GM12878 (cell line): ENCODE results near the gene TFB1M. TPM values are rescaled to one million over a fixed set of nuclear protein-coding genes. Genes with fewer than 3 reads are reported as not detected.

Experiments used
- ATAC-seq: fragments of 200-7000 bp; cut with Tn5 transposase; 3 replicates; pipeline ENCODE4 v1.9.1; 2020; ENCODE audit warnings: mild to moderate bottlenecking, moderate library complexity
- BruUV-seq: library from RNA; stranded (reverse); fragments of 400-500 nt; replicated peaks from 2 replicates; lab custom pipeline; 2021; lab: Mats Ljungman, UMichigan
- CTCF ChIA-PET: fragments of 300-600 bp; sonication (Branson Sonifier 250); formaldehyde crosslinking; extraction: SDS; loops from one replicate; lab custom pipeline; 2021; ENCODE audit warnings: inconsistent platforms; lab: Yijun Ruan, JAX
- POLR2A ChIA-PET: fragments of 350-600 bp; formaldehyde crosslinking; extraction: SDS; loops from one replicate; lab custom pipeline; 2021; ENCODE audit warnings: inconsistent platforms; lab: Charles Lee
- RAD21 ChIA-PET: fragments of 300-600 bp; sonication (Branson Sonifier 250); formaldehyde crosslinking; loops from one replicate; lab custom pipeline; 2023; ENCODE audit warnings: antibody characterized with exemption; ENCODE audit not compliant: unreplicated experiment; lab: Charles Lee
- SMC1A ChIA-PET: fragments of 300-600 bp; sonication (Branson Sonifier 250); formaldehyde crosslinking; loops from one replicate; lab custom pipeline; 2023; ENCODE audit not compliant: unreplicated experiment, uncharacterized antibody; lab: Charles Lee
- DNase-seq: peaks from one replicate; pipeline ENCODE4 v3.0.0-alpha.2; 2011; ENCODE audit warnings: low read depth, low spot score
- FAIRE-seq: peaks from 3 replicates; lab custom pipeline; 2011; peaks lifted over from hg19 to GRCh38; lab: Jason Lieb, UNC
- H2AFZ ChIP-seq: 2 replicates; pipeline ENCODE4 v1.6.0; 2011; ENCODE audit warnings: low read depth, low read length, control low read depth; ENCODE audit not compliant: control insufficient read depth
- H3K27ac ChIP-seq: 2 replicates; pipeline ENCODE4 v1.5.1; 2011; ENCODE audit warnings: control low read depth; ENCODE audit not compliant: control insufficient read depth, insufficient read depth
- H3K27me3 ChIP-seq, 2 experiments: replicated peaks in 1 of 2; 2 replicates each; pipeline versions ENCODE4 v1.6.0 to v1.6.1; 2011; ENCODE audit warnings: low read length in 1 of 2; ENCODE audit not compliant: control insufficient read depth in 2 of 2, insufficient read depth in 2 of 2
- H3K36me3 ChIP-seq, 2 experiments: 2 replicates each; pipeline ENCODE4 v1.5.1; 2011; ENCODE audit warnings: low read length in 1 of 2; ENCODE audit not compliant: control insufficient read depth in 2 of 2, insufficient read depth in 2 of 2
- H3K4me1 ChIP-seq: 2 replicates; pipeline ENCODE4 v1.6.1; 2011; ENCODE audit warnings: mild to moderate bottlenecking, low read length, moderate library complexity, mixed read lengths; ENCODE audit not compliant: control insufficient read depth, insufficient read depth
- H3K4me2 ChIP-seq: 2 replicates; pipeline ENCODE4 v1.6.0; 2011; ENCODE audit warnings: control low read depth; ENCODE audit not compliant: control insufficient read depth, insufficient read depth
- H3K4me3 ChIP-seq: fragments of 200-600 bp; sonication (generic); 2 replicates; pipeline ENCODE4 v1.5.1; 2016
- H3K79me2 ChIP-seq: 2 replicates; pipeline ENCODE4 v1.6.0; 2011; ENCODE audit warnings: low read length; ENCODE audit not compliant: control insufficient read depth, insufficient read depth
- H3K9ac ChIP-seq: 2 replicates; pipeline ENCODE4 v1.8.0; 2011; ENCODE audit warnings: low read length, control low read depth, mixed read lengths; ENCODE audit not compliant: control insufficient read depth, insufficient read depth
- H3K9me3 ChIP-seq: replicated peaks from 3 replicates; pipeline ENCODE4 v1.5.1; 2011; ENCODE audit warnings: mild to moderate bottlenecking, low read length; ENCODE audit not compliant: control insufficient read depth, insufficient read depth
- H4K20me1 ChIP-seq: 2 replicates; pipeline ENCODE4 v1.6.0; 2011; ENCODE audit not compliant: control insufficient read depth, insufficient read depth
- ATF7 ChIP-seq: fragments of 450-650 bp; IDR thresholded peaks from 2 replicates; pipeline ENCODE4 v1.6.1; 2016; ENCODE audit warnings: low read depth, mild to moderate bottlenecking
- CBFB ChIP-seq: IDR thresholded peaks from 2 replicates; pipeline ENCODE4 v1.6.1; 2016; ENCODE audit warnings: antibody characterized with exemption, low read depth
- CREM ChIP-seq: IDR thresholded peaks from 2 replicates; pipeline ENCODE4 v1.6.1; 2014; ENCODE audit warnings: antibody characterized with exemption, low read depth
- E4F1 ChIP-seq: fragments of 450-650 bp; IDR thresholded peaks from 2 replicates; pipeline ENCODE4 v1.6.1; 2018; ENCODE audit warnings: borderline replicate concordance, mild to moderate bottlenecking; ENCODE audit not compliant: partially characterized antibody
- MTA2 ChIP-seq: fragments of 450-650 bp; IDR thresholded peaks from 2 replicates; pipeline ENCODE4 v1.6.1; 2016; ENCODE audit warnings: low read depth, mild to moderate bottlenecking, moderate library complexity
- NFYA ChIP-seq: IDR thresholded peaks from 2 replicates; pipeline ENCODE4 v1.6.1; 2011; ENCODE audit warnings: low read depth, mild to moderate bottlenecking, low read length, improper control_type of control experiment, borderline replicate concordance
- PRDM15 ChIP-seq: fragments of 450-650 bp; formaldehyde crosslinking; IDR thresholded peaks from 2 replicates; pipeline ENCODE4 v1.4.0; 2020; ENCODE audit warnings: mild to moderate bottlenecking, moderate library complexity
- SRF ChIP-seq, 2 experiments: IDR thresholded peaks; 2 replicates each; pipeline ENCODE4 v1.6.1; 2011; ENCODE audit warnings: low read depth in 2 of 2, low read length in 2 of 2, mild to moderate bottlenecking in 1 of 2, moderate library complexity in 1 of 2
- TARDBP ChIP-seq: IDR thresholded peaks from 2 replicates; pipeline ENCODE4 v1.6.1; 2016; ENCODE audit warnings: borderline replicate concordance
- TCF12 ChIP-seq: IDR thresholded peaks from 2 replicates; pipeline ENCODE4 v1.6.1; 2011; ENCODE audit warnings: low read depth, mild to moderate bottlenecking, low read length
- ZBTB4 ChIP-seq: fragments of 450-650 bp; formaldehyde crosslinking; IDR thresholded peaks from 2 replicates; pipeline ENCODE4 v1.4.0; 2022; ENCODE audit warnings: mild to moderate bottlenecking, moderate library complexity
- in situ Hi-C: fragments of 300-500 bp; cut with MboI; formaldehyde crosslinking; loops from 9 replicates; pipeline ENCODE4 v1.14.3; 2018; ENCODE audit warnings: mixed read lengths
- intact Hi-C: fragments of 100-400 bp; cut with micrococcal nuclease; formaldehyde crosslinking; loops from one replicate; pipeline ENCODE4 v1.14.2; 2022; ENCODE audit not compliant: unreplicated experiment
- polyA plus RNA-seq, 11 experiments: library from polyadenylated mRNA; depleted of rRNA in 4 of 11; unstranded in 6 of 11; stranded (reverse) in 5 of 11; fragments of >200 nt; fragmentation: Nextera tagmentation in 4 of 11; fragmentation: Illumina TruSeq in 1 of 11; extraction: Ambion mirVana in 4 of 11; extraction: Trizol in 1 of 11; gene quantifications; 1 replicate in 1 of 11; 2 replicates in 10 of 11; pipeline versions ENCODE4 v1.2.1 to v1.2.3, GENCODE V29; 2011 to 2016; ENCODE audit warnings: inconsistent platforms in 2 of 11, missing spikeins in 2 of 11, low read depth in 1 of 11
- total RNA-seq, 4 experiments: library from RNA; depleted of rRNA in 3 of 4; stranded (reverse); fragments of >200 nt in 3 of 4; fragmentation: Illumina TruSeq in 1 of 4; extraction: Trizol in 1 of 4; gene quantifications; 2 replicates each; pipeline versions ENCODE4 v1.2.1 to v1.2.3, GENCODE V29; 2013 to 2021

TFB1M gene
- total and polyA plus RNA-seq, 10 of the 15 experiments (the other 5 are each of a cell fraction or from before 2014, with no cell fraction given), result 29.9 to 117 (median 41.3) TPM

GRCh38 chr6:155271145-155271544 is 43.1 kb downstream of the TFB1M start:
- no TSS peak for BruUV-seq
- Histone ChIP-seq H3K27ac (no peak overlapping the region), H3K9me3 (no peaks in the 10 kb centered on the region), H3K36me3 (peaks cover 0 to 18% of the 10 kb centered on the region in 2 experiments; a peak in 3 of 4 replicates)
- RAD21 ChIA-PET, result interaction anchor here (1.0 kb wide), 1 partner anchor 94 kb away, joined by 4 read pairs; no protein-coding TSS in a partner anchor
- POLR2A ChIA-PET, result no interaction called here
- FAIRE-seq, result no peak
- intact Hi-C loops, result no loop called here
- TF ChIP-seq CBFB, result no peak
- no peak for TF ChIP-seq TCF12
- TF ChIP-seq E4F1, result no peak
- no peak for TF ChIP-seq MTA2
- no peak for TF ChIP-seq CREM
- TF ChIP-seq SRF (IDR thresholded peaks at IDR 0.05; ENCODE audit: low read depth in 2 of 2, low read length in 2 of 2), result no peak
- no peak for TF ChIP-seq TARDBP
- TF ChIP-seq PRDM15, result no peak
- no peak for TF ChIP-seq ZBTB4 (CRISPR knock-in tag)
- TF ChIP-seq NFYA, result no peak
- TF ChIP-seq ATF7, result no peak
- TF ChIP-seq, all 136 proteins: peak for 0
- Histone ChIP-seq H4K20me1 (no peaks in the 10 kb centered on the region), H3K9ac (no peak overlapping the region), H3K4me1 (no peaks in the 10 kb centered on the region), H3K79me2 (no peaks in the 10 kb centered on the region; the same call in 1 of the 2 replicates), H3K27me3 (no peaks in the 10 kb centered on the region), H3K4me3 (no peak overlapping the region), H3K4me2 (no peak overlapping the region), H2AFZ (no peak overlapping the region)
- ATAC-seq (no peak), DNase-seq (no peak)
- CTCF ChIA-PET, result interaction anchor here (0.9 to 2.6 kb wide), 5 partner anchors 11 to 342 kb away, joined by 3 to 11 read pairs (median 4); no protein-coding TSS in a partner anchor
- in situ Hi-C loops, result no loop called here
- SMC1A ChIA-PET, result interaction anchor here (1.1 to 2.7 kb wide), 6 partner anchors 9 to 343 kb away, joined by 3 to 8 read pairs (median 5); partner anchors contain the start of gene CLDN20
